ENCODE data around the gene FOS. TPM values are rescaled to one million over a fixed set of nuclear protein-coding genes. Genes with fewer than 3 reads are reported as not detected.
A peak's percentile ranks its signal among the peaks of the same experiment; 100 is the strongest.

FOS gene
- total RNA-seq, 1 donor from 2014 or later: 302 TPM

DNA sequence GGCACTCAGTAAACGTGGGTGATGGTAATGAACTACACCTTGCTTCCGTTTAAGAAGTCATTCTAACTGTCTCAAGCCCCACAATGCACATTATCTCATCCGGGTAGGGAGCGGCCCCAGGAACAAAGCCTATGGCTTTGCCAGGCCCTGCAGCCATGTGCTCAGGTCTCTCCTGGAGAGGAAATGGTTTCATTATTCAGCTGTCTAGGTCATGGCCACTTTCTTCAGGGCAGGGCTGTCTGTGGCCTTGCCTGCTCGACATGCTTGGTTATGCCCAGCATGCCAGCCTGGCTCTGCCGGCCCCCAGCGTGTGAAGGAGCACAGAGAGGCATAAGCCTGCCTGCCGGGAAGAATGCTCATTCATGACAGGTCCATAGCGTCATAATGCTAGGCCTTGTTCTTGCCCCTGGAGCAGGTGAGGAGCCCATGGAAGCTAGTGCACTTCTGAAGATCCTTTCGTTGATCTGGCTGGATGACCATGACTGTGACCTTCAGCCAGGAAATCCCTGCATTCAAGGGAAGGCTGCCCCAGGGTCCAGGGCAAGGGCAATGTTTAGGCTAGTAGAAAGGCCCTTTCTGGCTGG is 26.3 kb upstream of the FOS start:
- no peak overlapping the region for H3K27ac ChIP-seq
- intact Hi-C loops (cut with DNase I): no loop called here
- ATAC-seq (no peak), DNase-seq (no peak)
- H3K4me3 ChIP-seq: no peak overlapping the region
- TF ChIP-seq, protein P1, sequence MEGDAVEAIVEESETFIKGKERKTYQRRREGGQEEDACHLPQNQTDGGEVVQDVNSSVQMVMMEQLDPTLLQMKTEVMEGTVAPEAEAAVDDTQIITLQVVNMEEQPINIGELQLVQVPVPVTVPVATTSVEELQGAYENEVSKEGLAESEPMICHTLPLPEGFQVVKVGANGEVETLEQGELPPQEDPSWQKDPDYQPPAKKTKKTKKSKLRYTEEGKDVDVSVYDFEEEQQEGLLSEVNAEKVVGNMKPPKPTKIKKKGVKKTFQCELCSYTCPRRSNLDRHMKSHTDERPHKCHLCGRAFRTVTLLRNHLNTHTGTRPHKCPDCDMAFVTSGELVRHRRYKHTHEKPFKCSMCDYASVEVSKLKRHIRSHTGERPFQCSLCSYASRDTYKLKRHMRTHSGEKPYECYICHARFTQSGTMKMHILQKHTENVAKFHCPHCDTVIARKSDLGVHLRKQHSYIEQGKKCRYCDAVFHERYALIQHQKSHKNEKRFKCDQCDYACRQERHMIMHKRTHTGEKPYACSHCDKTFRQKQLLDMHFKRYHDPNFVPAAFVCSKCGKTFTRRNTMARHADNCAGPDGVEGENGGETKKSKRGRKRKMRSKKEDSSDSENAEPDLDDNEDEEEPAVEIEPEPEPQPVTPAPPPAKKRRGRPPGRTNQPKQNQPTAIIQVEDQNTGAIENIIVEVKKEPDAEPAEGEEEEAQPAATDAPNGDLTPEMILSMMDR (IDR thresholded peaks at IDR 0.05): no peak
- H3K9me3 ChIP-seq: no peaks in the 10 kb centered on the region
- H3K27me3 ChIP-seq (ENCODE audit: low read depth): no peaks in the 10 kb centered on the region
- peaks cover 23% of the 10 kb centered on the region for H3K4me1 ChIP-seq
- H3K36me3 ChIP-seq: no peaks in the 10 kb centered on the region

GRCh38 chr14:75254381-75254822 is 24.2 kb upstream of the FOS start:
- Histone ChIP-seq H3K4me1 (peaks cover 40% of the 10 kb centered on the region), H3K27me3 (ENCODE audit: low read depth) (no peaks in the 10 kb centered on the region), H3K27ac (peak overlapping the region; percentile 51), H3K9me3 (no peaks in the 10 kb centered on the region), H3K4me3 (no peak overlapping the region), H3K36me3 (no peaks in the 10 kb centered on the region)
- DNase-seq: peak; percentile 58
- ATAC-seq: peak; percentile 0 to 19
- TF ChIP-seq, protein P1 (IDR thresholded peaks at IDR 0.05): no peak
- intact Hi-C loops (cut with DNase I): no loop called here

DNA sequence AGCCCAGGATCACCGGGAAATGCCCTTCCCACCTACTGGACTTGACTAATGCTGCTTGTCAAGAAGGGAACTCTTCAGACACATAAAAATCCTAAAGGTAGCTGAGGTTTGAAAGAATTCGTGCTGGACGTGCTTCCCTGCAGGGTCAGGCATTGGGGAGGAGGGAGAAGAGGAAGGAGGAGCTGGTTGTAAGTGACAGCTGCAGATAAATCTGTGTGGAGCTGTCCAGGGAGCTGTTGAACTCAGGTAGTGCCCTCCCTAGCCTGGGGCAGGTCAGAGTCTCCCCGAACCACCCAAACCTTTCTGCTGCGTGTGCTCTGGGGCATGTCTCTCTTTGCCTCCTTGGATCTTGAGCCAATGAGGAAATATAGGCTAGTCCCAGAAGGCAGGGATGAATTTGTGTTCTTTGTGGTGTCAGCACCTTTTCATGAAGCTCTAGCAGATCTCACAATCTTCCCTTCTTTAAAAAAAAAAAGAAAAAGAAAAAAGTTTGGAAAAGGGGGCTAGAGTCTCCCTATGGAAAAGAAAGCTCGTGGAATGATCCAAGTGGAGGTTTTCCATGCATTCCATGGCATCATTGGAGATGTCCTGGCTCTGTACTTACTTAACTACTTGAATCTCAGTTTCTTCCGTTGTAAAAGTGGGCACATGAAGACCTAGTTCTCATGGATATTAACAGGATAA is 23.6 kb upstream of the FOS start:
- Histone ChIP-seq H3K27ac (peak overlapping the region; percentile 51), H3K36me3 (no peaks in the 10 kb centered on the region), H3K4me3 (no peak overlapping the region), H3K27me3 (ENCODE audit: low read depth) (no peaks in the 10 kb centered on the region), H3K9me3 (no peaks in the 10 kb centered on the region), H3K4me1 (peaks cover 45% of the 10 kb centered on the region)
- TF ChIP-seq, protein P1 (IDR thresholded peaks at IDR 0.05): no peak
- ATAC-seq: no peak
- intact Hi-C loops (cut with DNase I): no loop called here
- no peak for DNase-seq

DNA sequence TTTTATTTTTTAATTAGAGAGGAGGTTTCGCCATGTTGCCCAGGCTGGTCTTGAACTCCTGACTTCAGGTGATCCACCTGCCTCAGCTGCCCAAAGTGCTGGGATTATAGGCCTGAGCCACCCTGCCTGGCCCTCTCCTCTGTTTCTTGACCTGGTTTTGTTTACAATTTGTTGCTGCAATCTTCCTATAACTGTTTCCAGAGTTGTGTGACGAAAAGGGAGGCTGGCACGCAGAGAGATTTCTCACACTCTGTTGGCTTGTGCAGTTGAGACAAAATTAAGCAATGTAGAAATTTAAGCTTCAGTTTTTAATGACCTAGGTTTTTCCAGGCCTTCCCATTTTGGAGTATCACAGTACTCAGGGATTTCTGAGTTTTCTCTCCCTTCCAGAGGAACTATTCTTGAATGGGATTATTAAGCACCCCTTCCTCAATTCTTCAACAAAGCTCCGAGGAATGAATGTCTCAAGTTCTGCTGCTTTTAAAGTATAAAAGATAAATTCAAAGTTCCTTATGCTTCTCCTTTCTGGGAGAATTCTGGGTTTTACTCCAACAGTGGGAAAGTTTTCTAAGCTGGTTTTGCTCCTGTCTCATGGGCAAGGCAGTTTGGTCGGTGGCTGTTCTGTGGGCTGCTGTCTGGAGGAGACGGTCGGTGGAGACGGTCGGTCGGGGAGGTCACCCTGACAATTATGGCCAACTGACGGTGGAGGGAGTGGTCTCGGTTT is 20.4 kb upstream of the FOS start:
- Histone ChIP-seq H3K4me3 (peak overlapping the region; percentile 49), H3K27ac (peak overlapping the region; percentile 99), H3K4me1 (peaks cover 45% of the 10 kb centered on the region), H3K36me3 (no peaks in the 10 kb centered on the region), H3K9me3 (no peaks in the 10 kb centered on the region), H3K27me3 (ENCODE audit: low read depth) (no peaks in the 10 kb centered on the region)
- TF ChIP-seq, protein P1 (IDR thresholded peaks at IDR 0.05): no peak
- intact Hi-C loops (cut with DNase I): no loop called here
- DNase-seq: peak; percentile 66
- ATAC-seq: peak; percentile 2 to 24

DNA sequence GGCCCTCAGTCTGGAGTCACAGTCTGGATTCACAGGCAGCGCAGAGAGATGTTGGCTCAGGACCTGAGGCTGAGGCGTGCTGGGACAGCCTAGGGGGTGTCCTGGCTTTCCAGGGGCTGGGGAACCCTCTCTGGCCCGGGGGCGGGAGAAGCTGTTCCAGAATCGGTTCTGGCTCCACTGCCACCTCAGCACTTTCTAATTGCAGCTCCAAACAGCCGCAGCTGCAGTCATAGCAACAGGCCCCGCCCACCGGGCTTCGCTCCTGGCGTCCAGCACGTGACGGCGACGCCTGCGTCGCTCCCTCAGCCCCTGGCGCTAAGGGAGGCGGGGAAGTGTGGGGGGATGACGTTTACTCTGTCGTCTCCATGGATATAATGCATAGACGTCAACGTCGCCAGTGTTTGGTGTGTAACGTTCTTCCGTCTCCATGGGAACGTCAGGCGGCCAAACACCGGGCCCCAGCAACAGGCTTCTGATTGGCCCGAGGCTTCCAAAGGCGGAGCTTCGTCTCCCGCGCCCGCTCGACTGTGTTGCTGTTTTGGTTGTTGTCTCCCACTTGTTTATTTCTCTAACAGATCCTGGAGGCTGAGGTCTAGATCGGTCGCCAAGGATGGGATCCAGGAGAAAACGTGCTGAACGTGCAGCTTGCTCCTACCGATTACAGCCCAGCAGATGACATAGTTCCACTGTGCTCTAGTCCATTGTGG is 19.7 kb upstream of the FOS start:
- peaks cover 45% of the 10 kb centered on the region for H3K4me1 ChIP-seq
- ATAC-seq (peak; percentile 94 to 97), DNase-seq (peak; percentile 100)
- H3K4me3 ChIP-seq: peak overlapping the region; percentile 49
- intact Hi-C loops (cut with DNase I): no loop called here
- H3K9me3 ChIP-seq: no peaks in the 10 kb centered on the region
- no peaks in the 10 kb centered on the region for H3K27me3 ChIP-seq (ENCODE audit: low read depth)
- H3K27ac ChIP-seq: peak overlapping the region; percentile 99
- TF ChIP-seq, protein P1 (IDR thresholded peaks at IDR 0.05): no peak
- H3K36me3 ChIP-seq: no peaks in the 10 kb centered on the region
